Stimulated activated CD8-positive, alpha-beta memory T cell treated with anti-CD3 and anti-CD28 coated beads, Interleukin-4, amount 100 ng/mL, for 4 hours (primary cell): Measurements from ENCODE around the gene MTUS2.

Source experiments
- DNase-seq, 2 donors: peaks; one replicate each; pipeline ENCODE4 v3.0.0-alpha.2; 2020; ENCODE audit warnings: low read depth in 2 of 2, low spot score in 1 of 2

MTUS2 gene

GRCh38 chr13:29021717-29022116 lies 201.6 kb downstream of the MTUS2 start:
- no peak for DNase-seq

GRCh38 chr13:29022410-29022809 lies 202.3 kb downstream of the MTUS2 start:
- DNase-seq = no peak

- DNase-seq = no peak
Observed at GRCh38 chr13:29022968-29023367, 202.8 kb downstream of the MTUS2 start.

- DNase-seq = no peak
Observed at GRCh38 chr13:29024783-29025182, 204.6 kb downstream of the MTUS2 start.

- DNase-seq = no peak
Observed at GRCh38 chr13:29028868-29029267, 208.7 kb downstream of the MTUS2 start.

GRCh38 chr13:29038700-29039099 lies 218.6 kb downstream of the MTUS2 start:
- no peak for DNase-seq

GRCh38 chr13:29039212-29039611 lies 219.1 kb downstream of the MTUS2 start:
- no peak for DNase-seq

GRCh38 chr13:29046588-29046987 lies 226.4 kb downstream of the MTUS2 start:
- DNase-seq = no peak

GRCh38 chr13:29049524-29049923 lies 229.4 kb downstream of the MTUS2 start:
- DNase-seq = no peak

GRCh38 chr13:29050719-29051118 lies 230.6 kb downstream of the MTUS2 start:
- DNase-seq = no peak

- no peak for DNase-seq
Observed at GRCh38 chr13:29059800-29060199, 239.7 kb downstream of the MTUS2 start.

- DNase-seq = no peak
Observed at GRCh38 chr13:29065142-29065541, 245.0 kb downstream of the MTUS2 start.

GRCh38 chr13:29067306-29067945 lies 247.3 kb downstream of the MTUS2 start:
- no peak for DNase-seq

- DNase-seq = no peak
Observed at GRCh38 chr13:29073755-29074154, 253.6 kb downstream of the MTUS2 start.

GRCh38 chr13:29077051-29077813 lies 257.1 kb downstream of the MTUS2 start:
- no peak for DNase-seq

- DNase-seq = no peak
Observed at GRCh38 chr13:29081036-29081435, 260.9 kb downstream of the MTUS2 start.

- no peak for DNase-seq
Observed at GRCh38 chr13:29081697-29082440, 261.7 kb downstream of the MTUS2 start.

GRCh38 chr13:29099781-29100406 lies 279.8 kb downstream of the MTUS2 start:
- no peak for DNase-seq

GRCh38 chr13:29100758-29101157 lies 280.6 kb downstream of the MTUS2 start:
- DNase-seq = no peak

GRCh38 chr13:29101409-29101808 lies 281.3 kb downstream of the MTUS2 start:
- no peak for DNase-seq

GRCh38 chr13:29101905-29102304 lies 281.8 kb downstream of the MTUS2 start:
- DNase-seq = no peak
